Hepatocyte (in vitro differentiated cells): ENCODE measurements around the gene HLA-DMA. TPM values are rescaled to one million over a fixed set of nuclear protein-coding genes. Genes with fewer than 3 reads are reported as not detected.

Source experiments
- DNase-seq: peaks from one replicate; pipeline ENCODE4 v3.0.0-alpha.2; 2016; ENCODE audit warnings: low spot score
- H2AFZ ChIP-seq: fragments of 200-600 bp; sonication (generic); 2 replicates; pipeline ENCODE4 v1.6.0; 2016; ENCODE audit warnings: antibody characterized with exemption, mild to moderate bottlenecking
- H3K27ac ChIP-seq: fragments of 200-600 bp; sonication (generic); 2 replicates; pipeline ENCODE4 v1.5.1; 2016; ENCODE audit warnings: mild to moderate bottlenecking
- H3K27me3 ChIP-seq: fragments of 200-600 bp; sonication (generic); 2 replicates; pipeline ENCODE4 v1.6.1; 2016
- H3K36me3 ChIP-seq: fragments of 200-600 bp; sonication (generic); replicated peaks from 2 replicates; pipeline ENCODE4 v1.5.1; 2016; ENCODE audit warnings: low read depth; ENCODE audit not compliant: insufficient read depth
- H3K4me1 ChIP-seq: fragments of 200-600 bp; sonication (generic); 2 replicates; pipeline ENCODE4 v1.5.1; 2016; ENCODE audit warnings: mild to moderate bottlenecking, moderate library complexity; ENCODE audit not compliant: insufficient read depth
- H3K4me2 ChIP-seq: fragments of 200-600 bp; sonication (generic); 2 replicates; pipeline ENCODE4 v1.6.0; 2016
- H3K4me3 ChIP-seq: fragments of 200-600 bp; sonication (generic); 2 replicates; pipeline ENCODE4 v1.5.1; 2016; ENCODE audit warnings: mild to moderate bottlenecking
- H3K79me2 ChIP-seq: fragments of 200-600 bp; sonication (generic); 2 replicates; pipeline ENCODE4 v1.6.0; 2017; ENCODE audit warnings: mild to moderate bottlenecking
- H3K9me2 ChIP-seq: fragments of 200-600 bp; sonication (generic); replicated peaks from 2 replicates; pipeline ENCODE4 v1.6.0; 2017; ENCODE audit warnings: mild to moderate bottlenecking; ENCODE audit not compliant: insufficient read depth
- H3K9me3 ChIP-seq: fragments of 200-600 bp; sonication (generic); 2 replicates; pipeline ENCODE4 v1.5.1; 2016; ENCODE audit warnings: low read depth, mild to moderate bottlenecking
- H4K20me1 ChIP-seq: fragments of 200-600 bp; sonication (generic); 2 replicates; pipeline ENCODE4 v1.6.0; 2016; ENCODE audit warnings: mild to moderate bottlenecking; ENCODE audit not compliant: insufficient read depth, poor library complexity, severe bottlenecking
- CTCF ChIP-seq: fragments of 200-600 bp; sonication (generic); IDR thresholded peaks from 2 replicates; pipeline ENCODE4 v1.5.1; 2016; ENCODE audit warnings: antibody characterized with exemption, mild to moderate bottlenecking; ENCODE audit not compliant: poor library complexity
- EZH2 ChIP-seq: fragments of 200-600 bp; sonication (generic); IDR thresholded peaks from 2 replicates; pipeline ENCODE4 v1.6.1; 2016; ENCODE audit warnings: antibody characterized with exemption, mild to moderate bottlenecking, borderline replicate concordance
- EZH2phosphoT487 ChIP-seq: fragments of 200-600 bp; sonication (generic); IDR thresholded peaks from one replicate; pipeline ENCODE4 v1.6.1; 2018; ENCODE audit warnings: antibody characterized with exemption, mild to moderate bottlenecking, low read depth, moderate library complexity; ENCODE audit not compliant: unreplicated experiment, severe bottlenecking
- WGBS: methylation state at CpG from one replicate; pipeline ENCODE4 v1.1.6; 2016; ENCODE audit warnings: low lambda C conversion rate; ENCODE audit errors: missing lambda C conversion rate; 5-methylcytosine and 5-hydroxymethylcytosine counted together
- polyA plus RNA-seq: library from polyadenylated mRNA; unstranded; fragments of >200 nt; fragmentation: Nextera tagmentation; extraction: Ambion mirVana; gene quantifications from 2 replicates; pipeline ENCODE4 v1.2.1, GENCODE V29; 2016
- total RNA-seq: library from RNA; depleted of rRNA; stranded (reverse); fragments of >200 nt; gene quantifications from 2 replicates; pipeline ENCODE4 v1.2.3, GENCODE V29; 2014

The HLA-DMA gene
- total and polyA plus RNA-seq, 2 experiments from 2014 or later: 4.7 to 9.5 TPM

DNA sequence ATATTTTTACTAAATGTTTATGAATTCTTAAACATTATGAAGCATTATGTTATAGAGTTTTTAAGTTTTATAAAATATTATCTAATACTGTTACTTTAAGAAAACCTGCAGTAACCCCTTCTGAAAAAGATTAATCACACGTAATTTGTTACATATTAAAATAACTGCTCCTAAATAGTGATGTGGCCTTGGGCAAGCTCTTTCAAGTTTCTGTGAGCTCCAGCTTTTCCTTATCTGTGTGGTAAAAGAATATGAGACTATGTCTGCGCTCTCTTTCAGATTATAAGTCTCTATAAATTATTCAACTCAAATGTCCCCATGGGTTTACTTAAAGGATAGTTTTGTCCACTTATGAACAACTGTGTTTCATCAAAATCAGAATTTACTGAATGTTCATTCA lies 44.0 kb downstream of the HLA-DMA start:
- 64% methylated on average over 2 of the region's 2 CpGs for WGBS
- Histone ChIP-seq H4K20me1 (no peaks in the 10 kb centered on the region), H3K9me3 (no peaks in the 10 kb centered on the region), H3K79me2 (no peaks in the 10 kb centered on the region), H3K36me3 (no peaks in the 10 kb centered on the region), H3K27ac (no peak overlapping the region), H3K27me3 (peaks cover 4% of the 10 kb centered on the region), H3K4me3 (no peak overlapping the region), H3K9me2 (no peaks in the 10 kb centered on the region), H3K4me1 (no peaks in the 10 kb centered on the region), H2AFZ (no peak overlapping the region), H3K4me2 (no peak overlapping the region)
- TF ChIP-seq EZH2: no peak
- TF ChIP-seq EZH2phosphoT487: no peak
- no peak for TF ChIP-seq CTCF
- no peak for DNase-seq

DNA sequence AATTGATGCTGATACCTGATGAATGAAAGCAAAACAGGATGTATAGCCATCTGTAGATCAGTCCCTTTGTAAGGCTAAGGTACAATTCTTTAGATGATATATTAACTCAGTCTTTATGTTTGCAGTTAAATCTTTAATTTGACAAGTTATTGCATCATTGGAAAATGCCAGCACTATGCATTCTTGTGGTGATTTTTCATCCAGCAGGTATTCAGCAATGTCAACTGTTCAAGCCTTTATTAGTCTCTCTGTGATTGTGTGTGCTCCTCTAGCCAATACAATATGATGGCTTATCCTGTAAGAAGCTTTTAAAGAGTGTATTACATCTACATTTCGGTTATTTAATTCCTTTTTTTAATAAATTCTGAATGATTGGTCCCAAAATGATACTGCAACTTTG lies 46.4 kb downstream of the HLA-DMA start:
- Histone ChIP-seq H3K4me3 (no peak overlapping the region), H4K20me1 (no peaks in the 10 kb centered on the region), H2AFZ (no peak overlapping the region), H3K36me3 (no peaks in the 10 kb centered on the region), H3K4me1 (no peaks in the 10 kb centered on the region), H3K79me2 (no peaks in the 10 kb centered on the region), H3K27ac (no peak overlapping the region), H3K9me2 (no peaks in the 10 kb centered on the region), H3K27me3 (no peaks in the 10 kb centered on the region), H3K9me3 (no peaks in the 10 kb centered on the region), H3K4me2 (no peak overlapping the region)
- WGBS: 71% methylated on average over 1 of the region's 1 CpG
- DNase-seq: no peak
- no peak for TF ChIP-seq EZH2
- no peak for TF ChIP-seq CTCF
- no peak for TF ChIP-seq EZH2phosphoT487

- no peak overlapping the region for H3K27ac ChIP-seq
- no peaks in the 10 kb centered on the region for H3K4me1 ChIP-seq
- no peak overlapping the region for H3K4me3 ChIP-seq
- H2AFZ ChIP-seq: no peak overlapping the region
- TF ChIP-seq CTCF (no peak), EZH2phosphoT487 (no peak), EZH2 (no peak)
- no peaks in the 10 kb centered on the region for H3K36me3 ChIP-seq
- WGBS: 88% methylated on average over 2 of the region's 2 CpGs
- H3K4me2 ChIP-seq: no peak overlapping the region
- H3K9me2 ChIP-seq: no peaks in the 10 kb centered on the region
- no peaks in the 10 kb centered on the region for H3K9me3 ChIP-seq
- no peak for DNase-seq
- no peaks in the 10 kb centered on the region for H4K20me1 ChIP-seq
- no peaks in the 10 kb centered on the region for H3K27me3 ChIP-seq
- H3K79me2 ChIP-seq: no peaks in the 10 kb centered on the region
Observed at GRCh38 chr6:32905078-32905477, 47.8 kb downstream of the HLA-DMA start.

DNA sequence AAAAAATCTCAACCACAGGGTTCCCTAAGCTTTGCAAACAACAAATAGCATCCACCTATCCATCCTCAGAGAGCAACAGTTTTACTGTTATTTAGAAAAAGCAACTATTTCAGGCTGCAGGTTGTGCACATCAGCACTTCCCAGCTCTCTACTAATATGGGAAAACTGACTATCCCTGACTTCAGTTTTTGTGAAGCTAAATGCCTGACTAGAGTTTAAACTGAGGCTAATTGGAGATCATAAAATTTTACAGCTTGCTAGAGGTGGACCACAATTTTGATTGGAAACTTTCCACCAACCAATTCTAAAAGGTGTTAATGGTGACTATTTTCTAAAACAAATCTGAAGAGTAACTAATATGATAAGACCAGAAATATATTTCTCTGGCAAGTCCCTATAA lies 48.9 kb downstream of the HLA-DMA start:
- H3K36me3 ChIP-seq: no peaks in the 10 kb centered on the region
- H3K9me2 ChIP-seq: no peaks in the 10 kb centered on the region
- no peak for TF ChIP-seq EZH2
- TF ChIP-seq EZH2phosphoT487: no peak
- no peak for TF ChIP-seq CTCF
- no peak overlapping the region for H3K4me2 ChIP-seq
- no peaks in the 10 kb centered on the region for H3K27me3 ChIP-seq
- peaks cover 3% of the 10 kb centered on the region for H3K79me2 ChIP-seq
- no peaks in the 10 kb centered on the region for H3K4me1 ChIP-seq
- H3K9me3 ChIP-seq: no peaks in the 10 kb centered on the region
- H2AFZ ChIP-seq: no peak overlapping the region
- no peak overlapping the region for H3K27ac ChIP-seq
- H3K4me3 ChIP-seq: no peak overlapping the region
- DNase-seq: no peak
- H4K20me1 ChIP-seq: no peaks in the 10 kb centered on the region
